Limb (tissue), 2 donors: ENCODE measurements around the gene TSPAN1.
"Not testable (repeated sequence)": the region's sequence is repeated elsewhere in the genome, so short reads cannot be mapped to it uniquely, and the experiment has no call there.

Experiments used
- DNase-seq, 2 donors: peaks; one replicate each; pipeline ENCODE4 v3.0.0-alpha.2; 2016; ENCODE audit errors: extremely low spot score in 2 of 2

The TSPAN1 gene

GRCh38 chr1:46215504-46215903 lies 40.6 kb downstream of the TSPAN1 start:
- no peak for DNase-seq

GRCh38 chr1:46218443-46218842 lies 43.6 kb downstream of the TSPAN1 start:
- DNase-seq = no peak

- no peak for DNase-seq
Measured at GRCh38 chr1:46219551-46220520, 44.9 kb downstream of the TSPAN1 start.

- DNase-seq = no peak
Measured at GRCh38 chr1:46220808-46221207, 45.9 kb downstream of the TSPAN1 start.

GRCh38 chr1:46221749-46222148 lies 46.9 kb downstream of the TSPAN1 start:
- no peak for DNase-seq

GRCh38 chr1:46223055-46223454 lies 48.2 kb downstream of the TSPAN1 start:
- DNase-seq = not testable (repeated sequence)

- DNase-seq = peak; percentile 72 to 87
Measured at GRCh38 chr1:46223472-46223943, 48.6 kb downstream of the TSPAN1 start.

- no peak for DNase-seq
Measured at GRCh38 chr1:46224966-46225365, 50.1 kb downstream of the TSPAN1 start.

- not testable (repeated sequence) for DNase-seq
Measured at GRCh38 chr1:46231231-46231630, 56.3 kb downstream of the TSPAN1 start.
